ENCODE results near the gene SENP5. TPM values are rescaled to one million over a fixed set of nuclear protein-coding genes. Genes with fewer than 3 reads are reported as not detected.
"Not testable (repeated sequence)": the region's sequence is repeated elsewhere in the genome, so short reads cannot be mapped to it uniquely, and the experiment has no call there.

SENP5 gene, protein sequence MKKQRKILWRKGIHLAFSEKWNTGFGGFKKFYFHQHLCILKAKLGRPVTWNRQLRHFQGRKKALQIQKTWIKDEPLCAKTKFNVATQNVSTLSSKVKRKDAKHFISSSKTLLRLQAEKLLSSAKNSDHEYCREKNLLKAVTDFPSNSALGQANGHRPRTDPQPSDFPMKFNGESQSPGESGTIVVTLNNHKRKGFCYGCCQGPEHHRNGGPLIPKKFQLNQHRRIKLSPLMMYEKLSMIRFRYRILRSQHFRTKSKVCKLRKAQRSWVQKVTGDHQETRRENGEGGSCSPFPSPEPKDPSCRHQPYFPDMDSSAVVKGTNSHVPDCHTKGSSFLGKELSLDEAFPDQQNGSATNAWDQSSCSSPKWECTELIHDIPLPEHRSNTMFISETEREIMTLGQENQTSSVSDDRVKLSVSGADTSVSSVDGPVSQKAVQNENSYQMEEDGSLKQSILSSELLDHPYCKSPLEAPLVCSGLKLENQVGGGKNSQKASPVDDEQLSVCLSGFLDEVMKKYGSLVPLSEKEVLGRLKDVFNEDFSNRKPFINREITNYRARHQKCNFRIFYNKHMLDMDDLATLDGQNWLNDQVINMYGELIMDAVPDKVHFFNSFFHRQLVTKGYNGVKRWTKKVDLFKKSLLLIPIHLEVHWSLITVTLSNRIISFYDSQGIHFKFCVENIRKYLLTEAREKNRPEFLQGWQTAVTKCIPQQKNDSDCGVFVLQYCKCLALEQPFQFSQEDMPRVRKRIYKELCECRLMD
- 15.4 TPM for polyA plus RNA-seq (2013)

DNA sequence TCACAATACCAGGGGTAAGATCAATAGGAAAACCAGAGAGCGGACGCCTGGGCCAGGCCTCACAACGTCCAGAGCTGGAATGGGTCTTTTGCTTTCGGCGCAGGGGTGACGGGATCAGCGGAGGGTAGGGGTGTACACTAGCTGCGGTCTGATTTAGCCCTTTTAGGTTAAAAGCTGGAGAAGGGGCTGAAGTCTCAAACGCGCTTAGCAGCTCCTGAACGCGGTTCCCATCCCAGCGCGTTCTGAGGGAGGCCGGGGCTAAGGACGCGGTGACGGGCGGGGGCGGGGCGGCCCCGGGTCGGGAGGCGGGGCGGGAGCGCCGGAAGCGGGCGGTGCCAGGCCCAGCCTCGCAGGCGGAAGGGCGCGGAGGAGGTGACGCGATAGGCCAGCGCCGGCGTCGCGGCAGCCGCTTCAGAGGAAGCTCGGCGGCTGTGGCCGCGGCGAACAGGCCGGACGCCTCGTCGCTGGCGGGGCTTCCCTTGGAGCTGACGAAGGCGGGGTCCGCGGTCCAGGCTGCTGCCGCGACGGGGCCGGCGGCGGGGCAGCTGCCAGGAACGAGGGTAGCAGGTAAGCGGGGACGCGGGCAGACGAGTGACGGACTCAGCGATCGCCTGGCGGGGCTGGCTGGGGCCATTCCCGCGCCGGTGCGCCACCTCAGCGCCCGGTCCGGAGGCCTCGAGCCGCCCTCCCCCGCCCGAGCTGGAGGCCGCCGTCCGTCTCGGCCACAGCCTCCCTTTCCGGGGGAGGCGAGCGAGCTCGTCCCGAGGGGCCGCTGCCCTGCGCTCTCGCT, at the start of gene SENP5:
SENP5 (plus strand) TSS at position 414 of the 790 bp plus-strand sequence. CDS start 17,262 bp downstream, outside the sequence.
- H3K27ac ChIP-seq (ENCODE audit: insufficient read depth in 1 of 2, low read depth in 1 of 2, low read length in 2 of 2, poor library complexity in 1 of 2, severe bottlenecking in 2 of 2): peak within 1 kb of the TSS; percentile 88 to 93
- no peaks in the 10 kb centered on the region for H3K27me3 ChIP-seq (replicated peaks in 2 of 5; ENCODE audit: control insufficient read depth in 4 of 5, insufficient read depth in 5 of 5, low read length in 4 of 5)
- peaks cover 0 to 5% (median 3%) of the 10 kb centered on the region in 5 experiments for H3K9me3 ChIP-seq (ENCODE audit: control extremely low read depth in 1 of 5, control insufficient read depth in 4 of 5, insufficient read depth in 2 of 5, low read depth in 1 of 5, low read length in 4 of 5)
- peaks cover 4 to 23% (median 17%) of the 10 kb centered on the region in 4 experiments for H3K4me1 ChIP-seq (ENCODE audit: control extremely low read depth in 1 of 4, control insufficient read depth in 4 of 4, insufficient read depth in 4 of 4, low read length in 3 of 4)
- ChIA-PET POLR2A (interaction anchor here (0.6 to 1.7 kb wide), 6 partner anchors 14 to 102 kb away, joined by 3 to 17 read pairs (median 4); partner anchors contain the start of gene NCBP2), CTCF (interaction anchor here (1.0 to 1.3 kb wide), 2 partner anchors 30 to 74 kb away, joined by 4 to 5 read pairs; partner anchors contain the start of gene NCBP2)
- H3K36me3 ChIP-seq (ENCODE audit: control insufficient read depth in 4 of 4, insufficient read depth in 4 of 4, low read length in 3 of 4): no peaks in the 10 kb centered on the region
- H3K4me3 ChIP-seq (ENCODE audit: control insufficient read depth in 1 of 7, extremely low read depth in 1 of 7, insufficient read depth in 4 of 7, low read depth in 2 of 7, low read length in 6 of 7): peak within 1 kb of the TSS; percentile 86 to 99 (median 96)
- peak; percentile 90 to 95 (median 94) for DNase-seq
- WGBS (ENCODE audit: insufficient coverage): under 1% methylated on average over 93 of the region's 93 CpGs

DNA sequence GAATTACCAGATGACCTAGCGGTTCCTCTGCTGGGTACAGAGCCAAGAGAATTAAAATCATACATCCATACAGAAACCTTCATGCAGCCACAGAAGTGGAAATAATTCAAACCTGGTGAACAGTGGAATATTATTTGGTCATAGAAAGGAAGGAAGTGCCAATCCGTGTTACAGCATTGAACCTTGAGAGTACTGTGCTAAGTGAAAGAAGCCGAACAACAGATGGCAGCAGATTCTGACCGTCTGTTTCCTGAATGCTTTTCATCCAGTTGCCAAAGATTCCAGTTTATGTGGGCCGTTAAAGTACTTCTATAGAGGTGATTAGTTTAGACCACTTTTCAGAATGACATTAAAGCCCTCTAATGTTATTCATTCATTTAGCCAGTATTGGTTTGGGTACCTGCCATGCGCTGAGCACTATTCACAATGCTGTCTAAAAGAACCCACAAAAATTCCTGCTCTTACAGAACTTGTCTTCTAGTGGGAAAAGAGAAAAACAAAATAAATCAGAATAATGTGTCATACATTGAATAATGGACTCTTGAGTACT, 45.8 kb upstream of the SENP5 start:
- DNase-seq: peak in 1 of 3 donors; percentile 19
- 98% methylated on average over 4 of the region's 6 CpGs for WGBS (ENCODE audit: insufficient coverage)
- POLR2A ChIA-PET: no interaction called here

DNA sequence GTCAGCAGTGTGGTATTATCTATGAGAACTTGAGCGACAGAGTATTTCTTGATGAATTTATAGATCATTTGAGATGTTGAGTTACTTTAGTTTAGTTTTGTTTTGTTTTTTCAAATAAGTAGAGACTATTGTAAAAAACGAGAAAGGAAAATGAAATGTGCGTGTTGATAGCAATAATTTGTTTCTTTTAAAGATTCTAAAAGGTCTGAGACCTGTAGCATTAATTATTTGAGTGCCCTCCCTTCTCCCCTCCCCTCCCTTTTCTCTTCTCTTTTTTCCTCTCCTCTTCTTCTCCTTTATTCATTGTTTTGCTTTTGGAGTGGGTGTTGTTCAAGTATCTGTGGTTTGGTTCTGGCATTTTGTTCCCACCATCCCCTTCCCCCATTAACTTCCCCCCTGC, 38.1 kb upstream of the SENP5 start:
- H3K27ac ChIP-seq (ENCODE audit: insufficient read depth in 1 of 2, low read depth in 1 of 2, low read length in 2 of 2, poor library complexity in 1 of 2, severe bottlenecking in 2 of 2); POLR2A ChIA-PET; DNase-seq; H3K27me3 ChIP-seq (replicated peaks in 2 of 5; ENCODE audit: control insufficient read depth in 4 of 5, insufficient read depth in 5 of 5, low read length in 4 of 5); H3K4me3 ChIP-seq (ENCODE audit: control insufficient read depth in 1 of 7, extremely low read depth in 1 of 7, insufficient read depth in 4 of 7, low read depth in 2 of 7, low read length in 6 of 7); H3K9me3 ChIP-seq (ENCODE audit: control extremely low read depth in 1 of 5, control insufficient read depth in 4 of 5, insufficient read depth in 2 of 5, low read depth in 1 of 5, low read length in 4 of 5); H3K4me1 ChIP-seq (ENCODE audit: control extremely low read depth in 1 of 4, control insufficient read depth in 4 of 4, insufficient read depth in 4 of 4, low read length in 3 of 4): not testable (repeated sequence)
- WGBS (ENCODE audit: insufficient coverage): 94% methylated on average over 1 of the region's 3 CpGs
- CTCF ChIA-PET: interaction anchor here (0.7 to 1.4 kb wide), 3 partner anchors 8 to 14 kb away, joined by 3 read pairs; no protein-coding TSS in a partner anchor
- H3K36me3 ChIP-seq (ENCODE audit: control insufficient read depth in 4 of 4, insufficient read depth in 4 of 4, low read length in 3 of 4): peaks cover 8 to 34% (median 24%) of the 10 kb centered on the region in 4 experiments

More for the DNA sequence above, 45.8 kb upstream of the SENP5 start:
- H3K4me1 ChIP-seq (ENCODE audit: control extremely low read depth in 1 of 4, control insufficient read depth in 4 of 4, insufficient read depth in 4 of 4, low read length in 3 of 4): no peaks in the 10 kb centered on the region
- H3K9me3 ChIP-seq (ENCODE audit: control extremely low read depth in 1 of 5, control insufficient read depth in 4 of 5, insufficient read depth in 2 of 5, low read depth in 1 of 5, low read length in 4 of 5): no peaks in the 10 kb centered on the region
- no peak overlapping the region for H3K4me3 ChIP-seq (ENCODE audit: control insufficient read depth in 1 of 7, extremely low read depth in 1 of 7, insufficient read depth in 4 of 7, low read depth in 2 of 7, low read length in 6 of 7)
- H3K36me3 ChIP-seq (ENCODE audit: control insufficient read depth in 4 of 4, insufficient read depth in 4 of 4, low read length in 3 of 4): peaks cover 27 to 74% (median 61%) of the 10 kb centered on the region in 4 experiments
- CTCF ChIA-PET: no interaction called here
- no peak overlapping the region for H3K27ac ChIP-seq (ENCODE audit: insufficient read depth in 1 of 2, low read depth in 1 of 2, low read length in 2 of 2, poor library complexity in 1 of 2, severe bottlenecking in 2 of 2)
- H3K27me3 ChIP-seq (replicated peaks in 2 of 5; ENCODE audit: control insufficient read depth in 4 of 5, insufficient read depth in 5 of 5, low read length in 4 of 5): no peaks in the 10 kb centered on the region

DNA sequence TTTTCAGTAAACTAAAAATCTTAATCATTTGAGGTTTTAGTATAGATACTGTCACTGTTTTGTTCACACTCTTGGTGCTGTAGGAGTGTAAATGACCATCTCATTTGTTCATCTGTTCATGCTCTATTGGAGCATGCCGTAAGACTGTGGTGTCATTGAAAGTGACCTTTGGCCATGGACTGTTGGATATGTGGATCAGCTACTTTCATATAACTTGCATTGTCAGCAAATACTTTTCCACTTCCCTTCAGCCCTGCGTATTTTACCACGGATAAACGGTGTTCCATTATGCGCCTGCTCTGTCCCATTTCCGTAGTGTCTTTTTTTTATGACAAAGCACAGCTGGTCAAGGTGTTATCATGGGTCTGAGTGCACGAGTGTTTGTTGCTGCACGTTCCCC, 32.6 kb upstream of the SENP5 start:
- 89% methylated on average over 5 of the region's 8 CpGs for WGBS (ENCODE audit: insufficient coverage)
- H3K36me3 ChIP-seq (ENCODE audit: control insufficient read depth in 4 of 4, insufficient read depth in 4 of 4, low read length in 3 of 4): peaks cover 0 to 13% (median 7%) of the 10 kb centered on the region in 4 experiments
- CTCF ChIA-PET: interaction anchor here (0.6 to 1.3 kb wide), 6 partner anchors 40 to 226 kb away, joined by 3 read pairs; partner anchors contain the start of gene NCBP2

DNA sequence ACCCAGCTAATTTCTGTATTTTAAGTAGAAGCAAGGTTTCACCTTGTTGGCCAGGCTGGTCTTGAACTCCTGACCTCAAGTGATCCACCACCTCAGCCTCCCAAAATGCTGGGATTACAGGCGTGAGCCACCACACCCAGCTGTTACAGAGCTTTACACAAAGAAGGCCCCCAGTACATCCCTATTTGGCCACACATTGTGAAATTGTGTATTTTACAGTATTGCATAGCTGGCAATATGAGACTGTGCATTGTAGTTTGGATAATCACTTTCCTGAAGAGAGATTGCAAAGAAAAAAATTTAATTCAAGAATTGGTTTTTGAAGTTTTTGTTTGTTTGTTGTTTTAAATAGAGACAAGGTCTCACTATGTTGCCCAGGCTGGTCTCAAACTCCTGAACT, 31.1 kb upstream of the SENP5 start:
- H3K27me3 ChIP-seq (replicated peaks in 2 of 5; ENCODE audit: control insufficient read depth in 4 of 5, insufficient read depth in 5 of 5, low read length in 4 of 5); H3K4me3 ChIP-seq (ENCODE audit: control insufficient read depth in 1 of 7, extremely low read depth in 1 of 7, insufficient read depth in 4 of 7, low read depth in 2 of 7, low read length in 6 of 7); H3K27ac ChIP-seq (ENCODE audit: insufficient read depth in 1 of 2, low read depth in 1 of 2, low read length in 2 of 2, poor library complexity in 1 of 2, severe bottlenecking in 2 of 2); POLR2A ChIA-PET; H3K4me1 ChIP-seq (ENCODE audit: control extremely low read depth in 1 of 4, control insufficient read depth in 4 of 4, insufficient read depth in 4 of 4, low read length in 3 of 4); H3K36me3 ChIP-seq (ENCODE audit: control insufficient read depth in 4 of 4, insufficient read depth in 4 of 4, low read length in 3 of 4); DNase-seq; H3K9me3 ChIP-seq (ENCODE audit: control extremely low read depth in 1 of 5, control insufficient read depth in 4 of 5, insufficient read depth in 2 of 5, low read depth in 1 of 5, low read length in 4 of 5): not testable (repeated sequence)
- CTCF ChIA-PET: interaction anchor here (0.8 to 1.2 kb wide), 2 partner anchors 14 to 134 kb away, joined by 3 read pairs; no protein-coding TSS in a partner anchor
- WGBS (ENCODE audit: insufficient coverage): no CpG with 5 or more reads among the region's 1 CpG

More for the DNA sequence above, 32.6 kb upstream of the SENP5 start:
- no peak for DNase-seq
- no peaks in the 10 kb centered on the region for H3K9me3 ChIP-seq (ENCODE audit: control extremely low read depth in 1 of 5, control insufficient read depth in 4 of 5, insufficient read depth in 2 of 5, low read depth in 1 of 5, low read length in 4 of 5)
- no peak overlapping the region for H3K27ac ChIP-seq (ENCODE audit: insufficient read depth in 1 of 2, low read depth in 1 of 2, low read length in 2 of 2, poor library complexity in 1 of 2, severe bottlenecking in 2 of 2)
- peaks cover 0 to 2% (median 0%) of the 10 kb centered on the region in 4 experiments for H3K4me1 ChIP-seq (ENCODE audit: control extremely low read depth in 1 of 4, control insufficient read depth in 4 of 4, insufficient read depth in 4 of 4, low read length in 3 of 4)
- no peaks in the 10 kb centered on the region for H3K27me3 ChIP-seq (replicated peaks in 2 of 5; ENCODE audit: control insufficient read depth in 4 of 5, insufficient read depth in 5 of 5, low read length in 4 of 5)
- POLR2A ChIA-PET: no interaction called here
- H3K4me3 ChIP-seq (ENCODE audit: control insufficient read depth in 1 of 7, extremely low read depth in 1 of 7, insufficient read depth in 4 of 7, low read depth in 2 of 7, low read length in 6 of 7): no peak overlapping the region

DNA sequence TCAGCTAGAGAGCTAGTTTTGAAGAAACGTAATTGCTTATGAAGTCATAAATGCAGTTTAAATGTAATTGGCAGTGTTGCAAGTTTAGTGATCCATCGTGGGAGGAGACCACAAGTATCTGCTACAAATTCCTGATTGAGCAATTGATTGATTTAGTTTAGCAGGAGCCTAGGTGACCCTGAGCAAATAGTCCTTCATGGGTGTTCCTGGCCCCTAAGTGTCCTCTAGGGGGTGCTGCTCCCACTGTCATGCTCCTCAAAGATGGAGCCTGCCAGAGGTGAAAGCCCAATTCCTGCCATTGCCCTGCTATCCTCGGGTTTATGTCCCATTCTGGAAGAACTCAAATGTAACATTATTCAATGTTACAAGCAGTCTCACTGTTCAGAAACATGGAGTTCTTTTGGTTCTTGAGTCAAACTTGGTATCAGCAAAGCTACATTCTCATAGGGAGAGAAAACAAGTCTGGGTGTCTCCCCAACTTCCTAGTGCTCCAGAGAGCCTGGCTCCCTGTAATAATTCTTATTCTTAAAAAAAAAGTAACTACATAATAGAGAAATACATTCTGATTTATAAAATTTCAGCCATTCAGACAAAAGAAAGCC, 29.8 kb upstream of the SENP5 start:
- H3K4me1 ChIP-seq (ENCODE audit: control extremely low read depth in 1 of 4, control insufficient read depth in 4 of 4, insufficient read depth in 4 of 4, low read length in 3 of 4): peaks cover 0 to 2% (median 0%) of the 10 kb centered on the region in 4 experiments
- peaks cover 0 to under 1% (median 0%) of the 10 kb centered on the region in 4 experiments for H3K36me3 ChIP-seq (ENCODE audit: control insufficient read depth in 4 of 4, insufficient read depth in 4 of 4, low read length in 3 of 4)
- DNase-seq: peak; percentile 69 to 86 (median 79)
- H3K9me3 ChIP-seq (ENCODE audit: control extremely low read depth in 1 of 5, control insufficient read depth in 4 of 5, insufficient read depth in 2 of 5, low read depth in 1 of 5, low read length in 4 of 5): no peaks in the 10 kb centered on the region
- ChIA-PET POLR2A (no interaction called here), CTCF (interaction anchor here (0.7 to 2.0 kb wide), 11 partner anchors 9 to 164 kb away, joined by 3 to 9 read pairs (median 4); partner anchors contain the start of genes NCBP2 and SENP5)
- no peaks in the 10 kb centered on the region for H3K27me3 ChIP-seq (replicated peaks in 2 of 5; ENCODE audit: control insufficient read depth in 4 of 5, insufficient read depth in 5 of 5, low read length in 4 of 5)
- 67% methylated on average over 2 of the region's 3 CpGs for WGBS (ENCODE audit: insufficient coverage)
- no peak overlapping the region for H3K27ac ChIP-seq (ENCODE audit: insufficient read depth in 1 of 2, low read depth in 1 of 2, low read length in 2 of 2, poor library complexity in 1 of 2, severe bottlenecking in 2 of 2)
- no peak overlapping the region for H3K4me3 ChIP-seq (ENCODE audit: control insufficient read depth in 1 of 7, extremely low read depth in 1 of 7, insufficient read depth in 4 of 7, low read depth in 2 of 7, low read length in 6 of 7)
